Spleen (tissue), 11 donors: ENCODE measurements around the gene DARS2. TPM values are rescaled to one million over a fixed set of nuclear protein-coding genes. Genes with fewer than 3 reads are reported as not detected.
A peak's percentile ranks its signal among the peaks of the same experiment; 100 is the strongest.
"Not testable (repeated sequence)": the region's sequence is repeated elsewhere in the genome, so short reads cannot be mapped to it uniquely, and the experiment has no call there.

Experiments used
- DNase-seq: peaks from one replicate; pipeline ENCODE4 v3.0.0-alpha.2; 2020
- H3K27ac ChIP-seq, 8 donors: fragments of 200-600 bp; sonication (generic) in 7 of 8; 1 replicate in 4 of 8; 2 replicates in 4 of 8; pipeline versions ENCODE4 v1.5.0 to v1.8.0; 2016 to 2021; ENCODE audit warnings: inconsistent platforms in 4 of 8, mild to moderate bottlenecking in 4 of 8, moderate library complexity in 1 of 8
- H3K27me3 ChIP-seq, 7 donors: fragments of 200-600 bp; sonication (generic) in 6 of 7; replicated peaks in 1 of 7; 1 replicate in 4 of 7; 2 replicates in 3 of 7; pipeline versions ENCODE4 v1.5.0 to v1.8.0; 2016 to 2021; ENCODE audit warnings: inconsistent platforms in 3 of 7, mild to moderate bottlenecking in 1 of 7
- H3K36me3 ChIP-seq, 6 donors: fragments of 200-600 bp; sonication (generic) in 5 of 6; 1 replicate in 4 of 6; 2 replicates in 2 of 6; pipeline versions ENCODE4 v1.5.0 to v1.8.0; 2016 to 2021; ENCODE audit warnings: inconsistent platforms in 2 of 6
- H3K4me1 ChIP-seq, 6 donors: fragments of 200-600 bp; sonication (generic) in 5 of 6; 1 replicate in 3 of 6; 2 replicates in 3 of 6; pipeline versions ENCODE4 v1.5.0 to v1.8.0; 2016 to 2021; ENCODE audit warnings: inconsistent platforms in 3 of 6
- H3K4me3 ChIP-seq, 8 donors: fragments of 200-600 bp; sonication (generic) in 7 of 8; 1 replicate in 4 of 8; 2 replicates in 4 of 8; pipeline versions ENCODE4 v1.5.0 to v1.8.0; 2016 to 2021; ENCODE audit warnings: inconsistent platforms in 4 of 8, mild to moderate bottlenecking in 4 of 8, moderate library complexity in 2 of 8
- H3K9me3 ChIP-seq, 8 donors: fragments of 200-600 bp; sonication (generic) in 7 of 8; 1 replicate in 4 of 8; 2 replicates in 4 of 8; pipeline versions ENCODE4 v1.5.0 to v1.8.0; 2016 to 2021; ENCODE audit warnings: inconsistent platforms in 4 of 8
- POLR2A ChIP-seq, 3 donors: fragments of 450-650 bp; IDR thresholded peaks; one replicate each; pipeline ENCODE4 v1.5.1; 2017; ENCODE audit warnings: antibody characterized with exemption in 3 of 3, mild to moderate bottlenecking in 1 of 3
- POLR2AphosphoS5 ChIP-seq, 3 donors: sonication (generic); formaldehyde crosslinking; IDR thresholded peaks; one replicate each; pipeline ENCODE4 v1.5.1; 2017; ENCODE audit warnings: antibody characterized with exemption in 3 of 3
- WGBS, 5 donors: extraction: QIAGEN DNeasy Blood & Tissue Kit in 3 of 5; methylation state at CpG; one replicate each; pipeline versions ENCODE4 v1.1.5 to v1.1.7; 2013 to 2018; 5-methylcytosine and 5-hydroxymethylcytosine counted together
- intact Hi-C: fragments of 100-400 bp; cut with DNase I; formaldehyde crosslinking; loops from one replicate; pipeline ENCODE4 v1.15.0; 2023; ENCODE audit warnings: low total_unique reads
- polyA plus RNA-seq, 3 donors: library from polyadenylated mRNA; stranded (reverse); fragments of 200-250 nt; gene quantifications; one replicate each; pipeline ENCODE4 v1.2.1, GENCODE V29; 2013
- total RNA-seq, 7 donors: library from RNA; depleted of rRNA in 3 of 7; stranded (reverse); fragments of >200 nt in 3 of 7; fragmentation: NEBNext Ultra II Directional in 4 of 7; extraction: Animal tissue kit (Norgen Biotek cat#: 25700) in 4 of 7; gene quantifications; one replicate each; pipeline versions ENCODE4 v1.1.0 to v1.2.1, GENCODE V29; 2016 to 2021
- TF ChIP-seq, protein P1 (sequence below), 11 experiments: fragments of 200-600 bp in 7 of 11; fragments of 450-650 bp in 4 of 11; sonication (generic) in 4 of 11; IDR thresholded peaks in 8 of 11; conservative IDR thresholded peaks in 3 of 11; 1 replicate in 7 of 11; 2 replicates in 4 of 11; pipeline versions ENCODE4 v1.4.0 to v1.8.0; 2016 to 2021; ENCODE audit warnings: antibody characterized with exemption in 11 of 11, inconsistent platforms in 4 of 11, mild to moderate bottlenecking in 1 of 11
- donor health status: healthy with polysubstance abuse.
- donor health status: DM: no; HTN: no; CAD: no; lungs with moderate emphysema.
- donor health status: DM: no; HTN: no; CAD: no.
- donor health status: Bipolar disorder and iron deficiency.
- donor health status: healthy.
- donor health status: DM: no; HTN: no; CAD: no.
- donor health status: DM: yes; HTN: yes; CAD: no.

Gene DARS2
- total and polyA plus RNA-seq, 10 donors = 4.7 to 23.3 (median 15.7) TPM

DNA sequence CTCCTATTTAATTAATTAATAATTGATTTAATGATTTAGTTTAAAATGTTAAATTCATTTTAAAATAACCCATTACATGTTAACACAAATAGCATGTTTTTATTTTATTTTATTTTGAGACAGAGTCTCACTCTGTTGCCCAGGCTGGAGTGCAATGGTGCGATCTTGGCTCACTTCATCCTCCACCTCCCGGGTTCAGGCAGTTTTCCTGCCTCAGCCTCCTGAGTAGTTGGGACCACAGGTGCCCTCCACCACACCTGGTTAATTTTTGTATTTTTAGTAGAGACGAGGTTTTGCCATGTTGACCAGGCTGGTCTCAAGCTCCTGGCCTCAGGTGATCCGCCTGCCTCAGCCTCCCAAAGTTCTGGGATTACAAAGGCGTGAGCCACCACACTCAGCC, 35.1 kb downstream of the DARS2 start:
- DNase-seq, intact Hi-C loops, H3K27ac ChIP-seq, H3K27me3 ChIP-seq, H3K4me3 ChIP-seq, H3K9me3 ChIP-seq: not testable (repeated sequence)
- peak in 1 of 3 donors; percentile 12 for TF ChIP-seq POLR2AphosphoS5 (IDR thresholded peaks at IDR 0.05)
- 94 to 99% (median 96%) methylated on average over 5 of the region's 5 CpGs for WGBS, 5 donors
- H3K36me3 ChIP-seq = peaks cover 0 to 100% (median 75%) of the 10 kb centered on the region in 6 donors
- H3K4me1 ChIP-seq = peaks cover 5 to 19% (median 10%) of the 10 kb centered on the region in 6 donors

DNA sequence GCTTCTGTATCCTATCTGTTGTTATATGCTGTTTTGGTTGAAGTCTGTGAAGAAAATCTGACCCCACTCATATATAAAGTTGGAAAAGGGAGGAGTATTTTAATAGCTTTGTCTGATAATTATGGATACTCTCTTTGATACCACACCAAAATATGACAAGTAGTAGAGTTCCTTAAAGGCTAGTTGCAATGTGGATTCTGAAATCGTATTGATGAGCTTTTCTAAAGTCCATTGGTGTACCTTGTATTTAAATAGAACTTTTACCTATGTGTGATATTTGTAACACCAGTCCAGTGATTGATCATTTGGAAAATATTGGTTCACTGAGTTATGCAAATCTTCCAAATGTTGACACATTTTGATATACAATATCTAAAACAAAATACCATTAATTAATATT, 35.6 kb downstream of the DARS2 start:
- no peak overlapping the region for H3K4me3 ChIP-seq
- H3K27me3 ChIP-seq = no peaks in the 10 kb centered on the region
- DNase-seq = no peak
- TF ChIP-seq POLR2AphosphoS5 (IDR thresholded peaks at IDR 0.05) (no peak), POLR2A (IDR thresholded peaks at IDR 0.05) (no peak)
- TF ChIP-seq, protein P1, sequence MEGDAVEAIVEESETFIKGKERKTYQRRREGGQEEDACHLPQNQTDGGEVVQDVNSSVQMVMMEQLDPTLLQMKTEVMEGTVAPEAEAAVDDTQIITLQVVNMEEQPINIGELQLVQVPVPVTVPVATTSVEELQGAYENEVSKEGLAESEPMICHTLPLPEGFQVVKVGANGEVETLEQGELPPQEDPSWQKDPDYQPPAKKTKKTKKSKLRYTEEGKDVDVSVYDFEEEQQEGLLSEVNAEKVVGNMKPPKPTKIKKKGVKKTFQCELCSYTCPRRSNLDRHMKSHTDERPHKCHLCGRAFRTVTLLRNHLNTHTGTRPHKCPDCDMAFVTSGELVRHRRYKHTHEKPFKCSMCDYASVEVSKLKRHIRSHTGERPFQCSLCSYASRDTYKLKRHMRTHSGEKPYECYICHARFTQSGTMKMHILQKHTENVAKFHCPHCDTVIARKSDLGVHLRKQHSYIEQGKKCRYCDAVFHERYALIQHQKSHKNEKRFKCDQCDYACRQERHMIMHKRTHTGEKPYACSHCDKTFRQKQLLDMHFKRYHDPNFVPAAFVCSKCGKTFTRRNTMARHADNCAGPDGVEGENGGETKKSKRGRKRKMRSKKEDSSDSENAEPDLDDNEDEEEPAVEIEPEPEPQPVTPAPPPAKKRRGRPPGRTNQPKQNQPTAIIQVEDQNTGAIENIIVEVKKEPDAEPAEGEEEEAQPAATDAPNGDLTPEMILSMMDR (IDR thresholded peaks at IDR 0.05 in 8 of 11, conservative IDR thresholded peaks at IDR 0.05 in 3 of 11) = no peak
- H3K27ac ChIP-seq = no peak overlapping the region
- intact Hi-C loops = loop anchor here (10.0 kb wide), 1 partner anchor 75 kb away; no protein-coding TSS in a partner anchor
- no peaks in the 10 kb centered on the region for H3K9me3 ChIP-seq
- H3K4me1 ChIP-seq = peaks cover 10 to 24% (median 15%) of the 10 kb centered on the region in 6 donors
- 91 to 100% (median 92%) methylated on average over 1 of the region's 1 CpG for WGBS, 5 donors
- peaks cover 0 to 100% (median 76%) of the 10 kb centered on the region in 6 donors for H3K36me3 ChIP-seq

DNA sequence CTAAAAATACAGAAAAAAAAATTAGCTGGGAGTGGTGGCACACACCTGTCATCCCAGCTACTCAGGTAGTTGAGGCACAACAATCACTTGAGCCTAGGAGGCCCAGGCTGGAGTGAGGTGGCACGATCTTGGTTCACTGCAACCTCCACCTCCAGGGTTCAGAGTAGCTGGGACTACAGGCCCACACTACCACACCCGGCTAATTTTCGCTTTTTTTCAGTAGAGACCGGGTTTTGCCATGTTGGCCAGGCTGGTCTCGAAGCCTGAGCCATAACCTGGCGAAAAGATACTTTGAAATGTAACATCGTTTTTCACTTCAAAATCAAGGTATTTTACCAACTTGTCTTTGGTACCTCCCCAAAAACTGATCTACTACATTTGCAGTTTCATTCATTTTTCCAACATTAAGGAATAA, 37.3 kb downstream of the DARS2 start:
- WGBS, 5 donors = 89 to 92% (median 90%) methylated on average over 7 of the region's 7 CpGs
- intact Hi-C loops = loop anchor here (10.0 kb wide), 1 partner anchor 73 kb away; no protein-coding TSS in a partner anchor
- peaks cover 0 to 100% (median 67%) of the 10 kb centered on the region in 6 donors for H3K36me3 ChIP-seq

DNA sequence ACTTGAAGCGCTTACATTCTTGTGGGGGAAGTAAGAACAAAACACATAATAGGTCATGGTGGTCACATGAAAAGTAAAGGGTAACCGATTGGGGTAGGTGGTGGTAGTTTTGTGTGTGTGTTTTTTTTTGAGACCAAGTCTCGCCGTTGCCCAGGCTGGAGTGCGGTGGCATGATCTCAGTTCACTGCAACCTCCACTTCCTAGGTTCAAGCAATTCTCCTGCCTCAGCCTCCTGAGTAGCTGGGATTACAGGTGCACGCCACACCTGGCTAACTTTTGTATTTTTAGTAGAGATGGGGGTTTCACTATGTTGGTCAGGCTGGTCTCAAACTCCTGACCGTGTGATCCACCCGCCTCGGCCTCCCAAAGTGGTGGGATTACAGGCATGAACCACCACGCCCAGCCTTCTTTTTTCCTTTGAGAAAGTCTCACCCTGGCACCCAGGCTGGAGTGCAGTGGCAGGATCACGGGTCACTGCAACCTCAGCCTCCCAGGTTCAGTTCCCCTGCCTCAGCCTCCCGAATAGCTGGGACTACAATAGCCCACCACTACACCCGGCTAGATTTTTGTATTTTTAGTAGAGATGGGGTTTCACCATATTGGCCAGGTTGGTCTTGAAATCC, 37.8 kb downstream of the DARS2 start:
- H3K9me3 ChIP-seq, DNase-seq, H3K27me3 ChIP-seq, H3K4me3 ChIP-seq: not testable (repeated sequence)
- peak in 2 of 3 donors; percentile 17 to 48 for TF ChIP-seq POLR2AphosphoS5 (IDR thresholded peaks at IDR 0.05)
- intact Hi-C loops = loop anchor here (10.0 kb wide), 1 partner anchor 73 kb away; no protein-coding TSS in a partner anchor
- Histone ChIP-seq H3K4me1 (peaks cover 28 to 46% (median 35%) of the 10 kb centered on the region in 6 donors), H3K27ac (peak overlapping the region in 1 of 8 donors; percentile 16), H3K36me3 (peaks cover 0 to 96% (median 63%) of the 10 kb centered on the region in 6 donors)
- WGBS, 5 donors = 75 to 80% (median 75%) methylated on average over 13 of the region's 13 CpGs

More for the DNA sequence above, 37.3 kb downstream of the DARS2 start:
- TF ChIP-seq POLR2A (IDR thresholded peaks at IDR 0.05) (no peak), POLR2AphosphoS5 (IDR thresholded peaks at IDR 0.05) (no peak)
- TF ChIP-seq, protein P1 (IDR thresholded peaks at IDR 0.05 in 8 of 11, conservative IDR thresholded peaks at IDR 0.05 in 3 of 11) = no peak
- Histone ChIP-seq H3K27ac (no peak overlapping the region), H3K27me3 (no peaks in the 10 kb centered on the region), H3K4me1 (peaks cover 25 to 41% (median 31%) of the 10 kb centered on the region in 6 donors), H3K4me3 (no peak overlapping the region), H3K9me3 (no peaks in the 10 kb centered on the region)
- no peak for DNase-seq

DNA sequence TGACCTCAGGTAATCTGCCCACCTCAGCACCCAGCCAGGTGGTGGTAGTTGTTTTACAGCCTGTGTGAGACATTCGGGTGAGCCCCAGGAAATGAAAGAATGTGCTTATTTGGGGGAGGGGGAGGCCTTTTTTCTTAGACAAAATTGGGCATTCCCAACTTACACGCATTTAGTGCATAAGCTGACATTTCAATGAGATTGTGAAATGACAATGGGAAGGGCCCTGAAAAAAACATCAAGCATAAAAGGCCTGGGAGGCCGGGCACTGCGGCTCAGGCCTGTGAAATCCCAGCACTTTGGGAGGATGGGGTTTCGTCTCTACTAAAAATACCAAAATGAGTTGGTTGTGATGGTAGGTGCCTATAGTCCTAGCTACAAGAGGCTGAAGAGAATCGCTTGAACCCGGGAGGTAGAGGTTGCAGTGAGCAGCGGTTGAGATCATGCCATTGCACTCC, 38.3 kb downstream of the DARS2 start:
- H3K9me3 ChIP-seq = no peaks in the 10 kb centered on the region
- no peaks in the 10 kb centered on the region for H3K27me3 ChIP-seq
- WGBS, 5 donors = 60 to 75% (median 68%) methylated on average over 8 of the region's 8 CpGs
- TF ChIP-seq POLR2A (IDR thresholded peaks at IDR 0.05) (no peak), POLR2AphosphoS5 (IDR thresholded peaks at IDR 0.05) (no peak)
- TF ChIP-seq, protein P1 (IDR thresholded peaks at IDR 0.05 in 8 of 11, conservative IDR thresholded peaks at IDR 0.05 in 3 of 11) = no peak
- intact Hi-C loops = loop anchor here (10.0 kb wide), 1 partner anchor 72 kb away; no protein-coding TSS in a partner anchor
- H3K27ac ChIP-seq = peak overlapping the region in 1 of 8 donors; percentile 16
- peaks cover 0 to 90% (median 59%) of the 10 kb centered on the region in 6 donors for H3K36me3 ChIP-seq
- no peak for DNase-seq
- no peak overlapping the region for H3K4me3 ChIP-seq
- peaks cover 28 to 50% (median 36%) of the 10 kb centered on the region in 6 donors for H3K4me1 ChIP-seq
